IMR-90 (cell line): ENCODE data around the gene NNT. TPM values are rescaled to one million over a fixed set of nuclear protein-coding genes. Genes with fewer than 3 reads are reported as not detected.
A peak's percentile ranks its signal among the peaks of the same experiment; 100 is the strongest.

ENCODE experiments used
- ATAC-seq: fragments of 200-7000 bp; cut with Tn5 transposase; 2 replicates; pipeline ENCODE4 v1.9.1; 2020; ENCODE audit warnings: low read depth, mild to moderate bottlenecking, moderate library complexity
- BruUV-seq: library from RNA; stranded (reverse); fragments of 400-500 nt; replicated peaks from 2 replicates; lab custom pipeline; 2021; lab: Mats Ljungman, UMichigan
- CTCF ChIA-PET: fragments of 300-600 bp; formaldehyde crosslinking; extraction: SDS; loops from one replicate; lab custom pipeline; 2021; ENCODE audit warnings: antibody characterized with exemption; lab: Yijun Ruan, JAX
- POLR2A ChIA-PET: fragments of 300-600 bp; sonication (Branson Sonifier 250); formaldehyde crosslinking; loops from one replicate; lab custom pipeline; 2022; ENCODE audit warnings: antibody characterized with exemption; ENCODE audit not compliant: unreplicated experiment; lab: Charles Lee
- DNase-seq: peaks from one replicate; pipeline ENCODE4 v3.0.0; 2013
- H2AFZ ChIP-seq: replicated peaks from 2 replicates; pipeline ENCODE3; 2013; ENCODE audit warnings: low read length, mild to moderate bottlenecking; ENCODE audit not compliant: poor library complexity
- H2AK5ac ChIP-seq: 2 replicates; pipeline ENCODE4 v1.6.1; 2013; ENCODE audit warnings: low read depth, low read length, inconsistent platforms
- H2AK9ac ChIP-seq: replicated peaks from 2 replicates; pipeline ENCODE3; 2013; ENCODE audit warnings: mild to moderate bottlenecking, low read depth, low read length, moderate library complexity; ENCODE audit not compliant: poor library complexity
- H2BK120ac ChIP-seq: 2 replicates; pipeline ENCODE4 v1.6.1; 2013; ENCODE audit warnings: low read depth, low read length, inconsistent platforms
- H2BK15ac ChIP-seq: 3 replicates; pipeline ENCODE4 v1.6.1; 2013; ENCODE audit warnings: low read depth, low read length, inconsistent platforms
- H2BK20ac ChIP-seq: 2 replicates; pipeline ENCODE4 v1.6.1; 2013; ENCODE audit warnings: low read depth, mild to moderate bottlenecking, inconsistent platforms, low read length, moderate library complexity
- H2BK5ac ChIP-seq: 2 replicates; pipeline ENCODE4 v1.6.1; 2013; ENCODE audit warnings: mild to moderate bottlenecking, low read depth, low read length, inconsistent platforms; ENCODE audit not compliant: poor library complexity, severe bottlenecking
- H3K14ac ChIP-seq: replicated peaks from 2 replicates; pipeline ENCODE4 v1.6.1; 2013; ENCODE audit warnings: low read depth, low read length, inconsistent platforms
- H3K18ac ChIP-seq: 2 replicates; pipeline ENCODE4 v1.6.1; 2013; ENCODE audit warnings: low read depth, low read length, control low read depth
- H3K23ac ChIP-seq: 2 replicates; pipeline ENCODE4 v1.6.1; 2013; ENCODE audit warnings: low read depth, low read length, inconsistent platforms
- H3K27ac ChIP-seq: 2 replicates; pipeline ENCODE4 v1.5.1; 2013; ENCODE audit warnings: mild to moderate bottlenecking, control low read depth, low read length; ENCODE audit not compliant: insufficient read depth
- H3K27me3 ChIP-seq: 2 replicates; pipeline ENCODE4 v1.6.1; 2013; ENCODE audit warnings: low read length; ENCODE audit not compliant: control insufficient read depth, insufficient read depth
- H3K36me3 ChIP-seq: 2 replicates; pipeline ENCODE4 v1.6.1; 2013; ENCODE audit warnings: low read length, mixed read lengths; ENCODE audit not compliant: control insufficient read depth, insufficient read depth
- H3K4ac ChIP-seq: 2 replicates; pipeline ENCODE4 v1.6.1; 2013; ENCODE audit warnings: low read depth, low read length, inconsistent platforms
- H3K4me1 ChIP-seq: 2 replicates; pipeline ENCODE4 v1.6.1; 2013; ENCODE audit warnings: low read length, mixed read lengths; ENCODE audit not compliant: control insufficient read depth, insufficient read depth
- H3K4me2 ChIP-seq: 2 replicates; pipeline ENCODE4 v1.6.1; 2013; ENCODE audit warnings: low read depth, mild to moderate bottlenecking, control low read depth, low read length, moderate library complexity
- H3K4me3 ChIP-seq: 2 replicates; pipeline ENCODE4 v1.5.1; 2013; ENCODE audit warnings: low read depth, mild to moderate bottlenecking, control low read depth, low read length, moderate library complexity; ENCODE audit not compliant: insufficient read depth
- H3K56ac ChIP-seq: 2 replicates; pipeline ENCODE4 v1.6.1; 2013; ENCODE audit warnings: low read length, inconsistent platforms; ENCODE audit not compliant: insufficient read depth; ENCODE audit errors: extremely low read depth
- H3K79me1 ChIP-seq, 2 experiments: 2 replicates each; pipeline ENCODE4 v1.6.1; 2013; ENCODE audit warnings: low read length in 2 of 2, inconsistent platforms in 1 of 2, low read depth in 1 of 2
- H3K9ac ChIP-seq: 2 replicates; pipeline ENCODE4 v1.6.1; 2013; ENCODE audit warnings: low read depth, low read length, control low read depth
- H3K9me1 ChIP-seq: 2 replicates; pipeline ENCODE4 v1.6.1; 2013; ENCODE audit warnings: low read length, inconsistent platforms; ENCODE audit not compliant: insufficient read depth
- H3K9me3 ChIP-seq: 2 replicates; pipeline ENCODE4 v1.6.1; 2013; ENCODE audit warnings: low read length; ENCODE audit not compliant: control insufficient read depth, insufficient read depth
- H4K20me1 ChIP-seq: 2 replicates; pipeline ENCODE4 v1.6.1; 2013; ENCODE audit warnings: low read length, inconsistent platforms; ENCODE audit not compliant: insufficient read depth
- H4K5ac ChIP-seq: 2 replicates; pipeline ENCODE4 v1.6.1; 2013; ENCODE audit warnings: mild to moderate bottlenecking, low read depth, low read length, control low read depth
- H4K8ac ChIP-seq, 2 experiments: 2 replicates each; pipeline ENCODE4 v1.6.1; 2013; ENCODE audit warnings: low read depth in 2 of 2, low read length in 2 of 2, control low read depth in 1 of 2, inconsistent platforms in 1 of 2
- H4K91ac ChIP-seq: 2 replicates; pipeline ENCODE4 v1.6.1; 2013; ENCODE audit warnings: low read depth, low read length, inconsistent platforms; ENCODE audit not compliant: insufficient read depth
- BHLHE40 ChIP-seq: fragments of 150-350 bp; IDR thresholded peaks from 2 replicates; pipeline ENCODE4 v1.6.1; 2016; ENCODE audit warnings: mild to moderate bottlenecking, low read depth, low read length
- CEBPB ChIP-seq: IDR thresholded peaks from 2 replicates; pipeline ENCODE4 v1.6.1; 2012; ENCODE audit warnings: low read depth, low read length, improper control_type of control experiment
- RAD21 ChIP-seq: IDR thresholded peaks from 2 replicates; pipeline ENCODE4 v1.6.1; 2012; ENCODE audit warnings: low read length, improper control_type of control experiment
- WGBS, 2 experiments: methylation state at CpG; one replicate each; pipeline versions ENCODE4 v1.1.5 to v1.1.7; 2013; ENCODE audit warnings: missing lambda C conversion rate in 2 of 2; ENCODE audit not compliant: insufficient read length in 1 of 2; ENCODE audit errors: extremely low coverage in 2 of 2; 5-methylcytosine and 5-hydroxymethylcytosine counted together
- dilution Hi-C: fragments of 300-500 bp; cut with HindIII; formaldehyde crosslinking; loops from one replicate; pipeline ENCODE4 v1.14.3; 2018; ENCODE audit warnings: low sequenced_read_pairs; ENCODE audit not compliant: unreplicated experiment
- in situ Hi-C: fragments of 300-500 bp; cut with MboI; formaldehyde crosslinking; loops from 3 replicates; pipeline ENCODE4 v1.14.3; 2019; ENCODE audit warnings: low sequenced_read_pairs, inconsistent platforms, mixed read lengths
- intact Hi-C: fragments of 100-400 bp; cut with micrococcal nuclease; formaldehyde crosslinking; loops from 2 replicates; pipeline ENCODE4 v1.10.0; 2022
- polyA plus RNA-seq, 3 experiments: library from polyadenylated mRNA; depleted of rRNA; stranded (reverse); fragments of >200 nt; gene quantifications; 2 replicates each; pipeline ENCODE4 v1.2.3, GENCODE V29; 2012; ENCODE audit warnings: low replicate concordance in 1 of 3
- total RNA-seq: library from RNA; depleted of rRNA; stranded (reverse); fragments of >200 nt; gene quantifications from 2 replicates; pipeline ENCODE4 v1.2.3, GENCODE V29; 2012

Gene NNT
- total and polyA plus RNA-seq, 2 of the 4 experiments (the other 2 are of a cell fraction): 23.1 to 57.2 TPM

DNA sequence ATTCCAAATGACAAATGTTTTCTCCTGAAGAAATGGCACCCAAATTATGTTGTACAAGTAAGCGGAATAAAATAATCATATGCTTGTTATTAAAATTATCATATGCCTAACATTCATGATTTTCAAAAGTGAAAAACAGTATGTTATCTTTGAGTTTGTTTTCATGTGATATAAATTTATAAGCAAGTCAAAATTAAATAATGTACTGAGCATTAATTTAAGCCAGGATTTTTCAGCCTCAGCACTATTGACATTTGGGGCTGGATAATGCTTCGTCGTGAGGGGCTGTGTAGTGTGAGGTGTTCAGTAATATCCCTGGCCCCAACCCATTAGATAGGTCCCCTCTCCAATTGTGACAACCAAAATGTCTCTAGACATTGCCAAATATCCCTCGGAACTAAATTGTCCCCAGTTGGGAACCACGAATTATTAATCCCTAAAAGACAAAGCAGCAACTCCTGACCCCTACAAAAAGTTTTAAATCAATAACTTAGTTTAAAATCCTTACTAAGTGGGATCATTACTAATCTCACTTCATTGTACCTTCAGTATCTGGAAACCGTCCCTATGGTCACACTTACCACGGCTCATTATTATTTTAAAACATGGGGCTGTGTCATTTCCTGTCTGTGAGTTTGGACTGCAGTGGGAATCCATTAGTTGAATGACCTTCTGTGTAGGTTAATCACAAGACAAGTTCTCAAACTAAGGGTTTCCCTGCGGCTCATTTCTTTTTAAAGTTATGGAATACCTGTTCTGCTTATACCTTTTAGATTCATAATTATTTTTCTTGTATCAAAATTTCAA is 1.3 kb upstream of the NNT start:
- Histone ChIP-seq H3K4me2 (peak overlapping the region; percentile 54), H4K20me1 (no peaks in the 10 kb centered on the region), H3K79me1 (peaks cover 19 to 39% of the 10 kb centered on the region in 2 experiments), H3K27me3 (no peaks in the 10 kb centered on the region), H2BK5ac (peak overlapping the region; percentile 47), H2AK5ac (peak overlapping the region; percentile 18; the same call in 1 of the 2 replicates), H3K23ac (peak overlapping the region; percentile 76), H3K4me3 (no peak overlapping the region), H2AFZ (peak overlapping the region; percentile 60), H3K14ac (peak overlapping the region; percentile 95), H3K4ac (peak overlapping the region; percentile 30), H3K36me3 (no peaks in the 10 kb centered on the region), H2BK120ac (peak overlapping the region; percentile 69; the same call in 1 of the 2 replicates), H4K8ac (peak overlapping the region; percentile 11 to 87; a peak in 3 of 4 replicates), H3K27ac (peak overlapping the region; percentile 15; the same call in 1 of the 2 replicates), H3K9ac (no peak overlapping the region), H4K5ac (peak overlapping the region; percentile 94; the same call in 1 of the 2 replicates), H2BK20ac (peak overlapping the region; percentile 73; the same call in 1 of the 2 replicates), H2BK15ac (peak overlapping the region; percentile 23; the same call in 1 of the 3 replicates), H3K4me1 (peaks cover 2% of the 10 kb centered on the region), H3K18ac (peak overlapping the region; percentile 69; the same call in 1 of the 2 replicates), H3K9me1 (no peaks in the 10 kb centered on the region), H2AK9ac (no peak overlapping the region), H3K9me3 (no peaks in the 10 kb centered on the region), H3K56ac (no peak overlapping the region), H4K91ac (peak overlapping the region; percentile 77)
- ATAC-seq: peak; percentile 24; the same call in 1 of the 2 replicates
- DNase-seq: peak; percentile 57
- in situ Hi-C loops (no loop called here), dilution Hi-C loops (no loop called here), intact Hi-C loops (loop anchor here (1.0 kb wide), 1 partner anchor 45 kb away; no protein-coding TSS in a partner anchor)
- TF ChIP-seq CEBPB: no peak
- TF ChIP-seq BHLHE40: 0 out of 2 replicates have a peak, but pooled peaks have one; percentile 28
- TF ChIP-seq RAD21: no peak
- CTCF ChIA-PET: no interaction called here
- BruUV-seq: no TSS peak
- POLR2A ChIA-PET: interaction anchor here (0.9 kb wide), 1 partner anchor 117 kb away, joined by 4 read pairs; no protein-coding TSS in a partner anchor
- no CpG with 5 or more reads among the region's 8 CpGs for WGBS, 2 experiments
